Keratinocyte (primary cell): ENCODE measurements around the gene PPP3CB. TPM values are rescaled to one million over a fixed set of nuclear protein-coding genes. Genes with fewer than 3 reads are reported as not detected.

Source experiments
- DNase-seq: peaks from one replicate; pipeline ENCODE4 v3.0.0-alpha.2; 2011; ENCODE audit warnings: low read depth, missing footprints, low spot score
- FAIRE-seq: peaks from 2 replicates; lab custom pipeline; 2011; peaks lifted over from hg19 to GRCh38; lab: Jason Lieb, UNC
- H2AFZ ChIP-seq: 2 replicates; pipeline ENCODE4 v1.6.0; 2012; ENCODE audit warnings: low read length, control low read depth, inconsistent platforms; ENCODE audit not compliant: control insufficient read depth
- H3K27ac ChIP-seq: 2 replicates; pipeline ENCODE4 v1.5.1; 2011; ENCODE audit warnings: low read length; ENCODE audit not compliant: control insufficient read depth, insufficient read depth
- H3K27me3 ChIP-seq: 3 replicates; pipeline ENCODE4 v1.6.0; 2011; ENCODE audit warnings: low read length; ENCODE audit not compliant: control insufficient read depth, insufficient read depth; ENCODE audit errors: extremely low read depth
- H3K36me3 ChIP-seq, 2 experiments: 2 replicates in 1 of 2; 3 replicates in 1 of 2; pipeline ENCODE4 v1.5.1; 2011; ENCODE audit warnings: low read length in 2 of 2, mild to moderate bottlenecking in 1 of 2; ENCODE audit not compliant: control insufficient read depth in 2 of 2, insufficient read depth in 2 of 2; ENCODE audit errors: extremely low read depth in 1 of 2
- H3K4me1 ChIP-seq: 3 replicates; pipeline ENCODE4 v1.5.1; 2011; ENCODE audit warnings: low read length; ENCODE audit not compliant: control insufficient read depth, insufficient read depth; ENCODE audit errors: extremely low read depth
- H3K4me2 ChIP-seq: 3 replicates; pipeline ENCODE4 v1.6.0; 2011; ENCODE audit warnings: low read depth, low read length; ENCODE audit not compliant: control insufficient read depth, insufficient read depth; ENCODE audit errors: extremely low read depth
- H3K4me3 ChIP-seq, 3 experiments: fragments of 200-600 bp in 1 of 3; sonication (generic) in 1 of 3; 2 replicates in 2 of 3; 3 replicates in 1 of 3; pipeline ENCODE4 v1.5.1; 2011 to 2016; ENCODE audit warnings: low read length in 3 of 3, mild to moderate bottlenecking in 3 of 3, control low read depth in 2 of 3, inconsistent platforms in 1 of 3, low read depth in 1 of 3, mixed read lengths in 1 of 3, mixed run types in 1 of 3, moderate library complexity in 1 of 3; ENCODE audit not compliant: control insufficient read depth in 2 of 3, insufficient read depth in 2 of 3; ENCODE audit errors: extremely low read depth in 1 of 3
- H3K79me2 ChIP-seq: 2 replicates; pipeline ENCODE4 v1.6.0; 2012; ENCODE audit warnings: low read length; ENCODE audit not compliant: control insufficient read depth, insufficient read depth
- H3K9ac ChIP-seq: 3 replicates; pipeline ENCODE4 v1.6.0; 2011; ENCODE audit warnings: low read length; ENCODE audit not compliant: control insufficient read depth, insufficient read depth; ENCODE audit errors: extremely low read depth
- H3K9me1 ChIP-seq: 3 replicates; pipeline ENCODE4 v1.6.0; 2011; ENCODE audit warnings: low read length; ENCODE audit not compliant: control insufficient read depth, insufficient read depth; ENCODE audit errors: extremely low read depth
- H3K9me3 ChIP-seq: 2 replicates; pipeline ENCODE4 v1.5.1; 2012; ENCODE audit warnings: low read depth, low read length; ENCODE audit not compliant: control insufficient read depth
- H4K20me1 ChIP-seq: 3 replicates; pipeline ENCODE4 v1.6.0; 2011; ENCODE audit warnings: low read length; ENCODE audit not compliant: control insufficient read depth, insufficient read depth; ENCODE audit errors: extremely low read depth
- EZH2 ChIP-seq: IDR thresholded peaks from one replicate; pipeline ENCODE4 v1.6.1; 2012; ENCODE audit warnings: inconsistent platforms, mild to moderate bottlenecking, low read length, moderate library complexity
- dilution Hi-C: fragments of 300-500 bp; cut with MboI; formaldehyde crosslinking; loops from one replicate; pipeline ENCODE4 v1.7.0; 2020; ENCODE audit warnings: low sequenced_read_pairs; ENCODE audit not compliant: extremely low pct_ligation_motif_present
- polyA plus RNA-seq, 5 experiments: library from polyadenylated mRNA; depleted of rRNA in 3 of 5; stranded (reverse) in 3 of 5; stranded (forward) in 1 of 5; unstranded in 1 of 5; fragments of >200 nt; gene quantifications; 1 replicate in 1 of 5; 2 replicates in 3 of 5; 3 replicates in 1 of 5; pipeline versions ENCODE4 v1.2.1 to v1.2.3, GENCODE V29; 2011 to 2012; ENCODE audit warnings: missing spikeins in 2 of 5, low read depth in 1 of 5, low replicate concordance in 1 of 5
- TF ChIP-seq, protein P1 (sequence below), 3 experiments: IDR thresholded peaks in 1 of 3; conservative IDR thresholded peaks in 1 of 3; optimal IDR thresholded peaks in 1 of 3; 2 replicates in 2 of 3; 3 replicates in 1 of 3; pipeline versions ENCODE3 to v1.5.1; 2011; ENCODE audit warnings: low read length in 3 of 3, mild to moderate bottlenecking in 3 of 3, moderate library complexity in 2 of 3, control low read depth in 1 of 3, inconsistent platforms in 1 of 3; ENCODE audit not compliant: insufficient read depth in 2 of 3; ENCODE audit errors: extremely low read depth in 1 of 3

PPP3CB gene
- polyA plus RNA-seq, 1 donor (not counting 4 experiments of a cell fraction or from before 2014, with no cell fraction given) = 23.5 TPM

DNA sequence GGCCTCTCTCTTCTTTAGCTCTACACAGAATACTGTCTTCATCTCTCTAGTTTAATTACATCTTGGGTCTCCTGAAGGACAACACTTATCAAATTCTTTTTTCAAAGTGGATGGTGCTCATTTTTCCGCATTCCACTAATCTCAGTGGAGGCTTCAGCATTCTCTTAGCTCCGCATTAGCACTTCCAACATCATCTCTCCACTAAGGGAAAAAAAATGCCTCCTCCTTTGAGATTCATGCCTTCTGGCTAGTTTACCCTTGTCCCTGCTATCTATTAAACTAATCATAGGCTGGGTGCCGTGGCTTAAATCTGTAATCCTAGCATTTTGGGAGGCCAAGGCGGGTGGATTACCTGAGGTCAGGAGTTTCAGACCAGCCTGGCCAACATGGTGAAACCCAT lies 9.2 kb downstream of the PPP3CB start:
- Histone ChIP-seq H3K9me1 (no peaks in the 10 kb centered on the region), H4K20me1 (no peaks in the 10 kb centered on the region), H3K4me1 (no peaks in the 10 kb centered on the region), H3K9me3 (no peaks in the 10 kb centered on the region), H3K27ac (no peak overlapping the region), H3K79me2 (peaks cover 29% of the 10 kb centered on the region), H3K9ac (no peak overlapping the region), H3K27me3 (no peaks in the 10 kb centered on the region), H3K4me2 (no peak overlapping the region), H3K4me3 (no peak overlapping the region), H2AFZ (no peak overlapping the region), H3K36me3 (peaks cover 1 to 3% of the 10 kb centered on the region in 2 experiments)
- no peak for DNase-seq
- FAIRE-seq = no peak
- TF ChIP-seq, protein P1, sequence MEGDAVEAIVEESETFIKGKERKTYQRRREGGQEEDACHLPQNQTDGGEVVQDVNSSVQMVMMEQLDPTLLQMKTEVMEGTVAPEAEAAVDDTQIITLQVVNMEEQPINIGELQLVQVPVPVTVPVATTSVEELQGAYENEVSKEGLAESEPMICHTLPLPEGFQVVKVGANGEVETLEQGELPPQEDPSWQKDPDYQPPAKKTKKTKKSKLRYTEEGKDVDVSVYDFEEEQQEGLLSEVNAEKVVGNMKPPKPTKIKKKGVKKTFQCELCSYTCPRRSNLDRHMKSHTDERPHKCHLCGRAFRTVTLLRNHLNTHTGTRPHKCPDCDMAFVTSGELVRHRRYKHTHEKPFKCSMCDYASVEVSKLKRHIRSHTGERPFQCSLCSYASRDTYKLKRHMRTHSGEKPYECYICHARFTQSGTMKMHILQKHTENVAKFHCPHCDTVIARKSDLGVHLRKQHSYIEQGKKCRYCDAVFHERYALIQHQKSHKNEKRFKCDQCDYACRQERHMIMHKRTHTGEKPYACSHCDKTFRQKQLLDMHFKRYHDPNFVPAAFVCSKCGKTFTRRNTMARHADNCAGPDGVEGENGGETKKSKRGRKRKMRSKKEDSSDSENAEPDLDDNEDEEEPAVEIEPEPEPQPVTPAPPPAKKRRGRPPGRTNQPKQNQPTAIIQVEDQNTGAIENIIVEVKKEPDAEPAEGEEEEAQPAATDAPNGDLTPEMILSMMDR (optimal IDR thresholded peaks at IDR 0.05 in 1 of 3, IDR thresholded peaks at IDR 0.05 in 1 of 3, conservative IDR thresholded peaks at IDR 0.05 in 1 of 3; ENCODE audit: extremely low read depth in 1 of 3, insufficient read depth in 2 of 3, low read length in 3 of 3) = no peak
- no peak for TF ChIP-seq EZH2
- dilution Hi-C loops = no loop called here

DNA sequence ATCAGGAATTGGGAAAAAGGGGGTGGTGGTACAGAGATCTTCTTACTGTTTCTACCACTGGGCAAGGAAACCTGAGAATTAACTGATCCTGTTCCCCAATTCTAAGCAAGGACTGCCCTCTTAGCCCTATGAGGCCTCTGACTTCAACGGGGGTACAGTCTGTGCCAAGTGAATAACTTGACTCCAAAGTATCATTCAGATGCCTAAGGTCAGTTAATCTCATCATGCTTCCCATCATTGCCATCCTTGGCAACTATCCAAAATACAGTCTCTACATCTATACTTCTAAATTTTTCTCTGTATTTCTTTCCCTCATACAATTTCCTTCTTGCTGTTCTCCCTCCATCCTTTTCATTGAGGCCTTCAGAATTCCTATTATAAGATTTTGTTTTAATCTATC lies 10.5 kb downstream of the PPP3CB start:
- no peak for TF ChIP-seq EZH2
- TF ChIP-seq, protein P1 (optimal IDR thresholded peaks at IDR 0.05 in 1 of 3, IDR thresholded peaks at IDR 0.05 in 1 of 3, conservative IDR thresholded peaks at IDR 0.05 in 1 of 3; ENCODE audit: extremely low read depth in 1 of 3, insufficient read depth in 2 of 3, low read length in 3 of 3) = no peak
- Histone ChIP-seq H3K9ac (no peak overlapping the region), H3K27ac (no peak overlapping the region), H3K9me1 (no peaks in the 10 kb centered on the region), H2AFZ (no peak overlapping the region), H4K20me1 (no peaks in the 10 kb centered on the region), H3K4me3 (no peak overlapping the region), H3K27me3 (no peaks in the 10 kb centered on the region), H3K9me3 (no peaks in the 10 kb centered on the region), H3K79me2 (peaks cover 20% of the 10 kb centered on the region), H3K4me1 (peaks cover 4% of the 10 kb centered on the region), H3K36me3 (peaks cover 1 to 3% of the 10 kb centered on the region in 2 experiments), H3K4me2 (no peak overlapping the region)
- DNase-seq (no peak), FAIRE-seq (no peak)
- dilution Hi-C loops = no loop called here
